IMR-90 (cell line): ENCODE data around the gene ATP4A. TPM values are rescaled to one million over a fixed set of nuclear protein-coding genes. Genes with fewer than 3 reads are reported as not detected.

ENCODE experiments used
- ATAC-seq: fragments of 200-7000 bp; cut with Tn5 transposase; 2 replicates; pipeline ENCODE4 v1.9.1; 2020; ENCODE audit warnings: low read depth, mild to moderate bottlenecking, moderate library complexity
- BruUV-seq: library from RNA; stranded (reverse); fragments of 400-500 nt; replicated peaks from 2 replicates; lab custom pipeline; 2021; lab: Mats Ljungman, UMichigan
- CTCF ChIA-PET: fragments of 300-600 bp; formaldehyde crosslinking; extraction: SDS; loops from one replicate; lab custom pipeline; 2021; ENCODE audit warnings: antibody characterized with exemption; lab: Yijun Ruan, JAX
- POLR2A ChIA-PET: fragments of 300-600 bp; sonication (Branson Sonifier 250); formaldehyde crosslinking; loops from one replicate; lab custom pipeline; 2022; ENCODE audit warnings: antibody characterized with exemption; ENCODE audit not compliant: unreplicated experiment; lab: Charles Lee
- DNase-seq: peaks from one replicate; pipeline ENCODE4 v3.0.0; 2013
- H2AFZ ChIP-seq: replicated peaks from 2 replicates; pipeline ENCODE3; 2013; ENCODE audit warnings: low read length, mild to moderate bottlenecking; ENCODE audit not compliant: poor library complexity
- H2AK5ac ChIP-seq: 2 replicates; pipeline ENCODE4 v1.6.1; 2013; ENCODE audit warnings: low read depth, low read length, inconsistent platforms
- H2AK9ac ChIP-seq: replicated peaks from 2 replicates; pipeline ENCODE3; 2013; ENCODE audit warnings: mild to moderate bottlenecking, low read depth, low read length, moderate library complexity; ENCODE audit not compliant: poor library complexity
- H2BK120ac ChIP-seq: 2 replicates; pipeline ENCODE4 v1.6.1; 2013; ENCODE audit warnings: low read depth, low read length, inconsistent platforms
- H2BK15ac ChIP-seq: 3 replicates; pipeline ENCODE4 v1.6.1; 2013; ENCODE audit warnings: low read depth, low read length, inconsistent platforms
- H2BK20ac ChIP-seq: 2 replicates; pipeline ENCODE4 v1.6.1; 2013; ENCODE audit warnings: low read depth, mild to moderate bottlenecking, inconsistent platforms, low read length, moderate library complexity
- H2BK5ac ChIP-seq: 2 replicates; pipeline ENCODE4 v1.6.1; 2013; ENCODE audit warnings: mild to moderate bottlenecking, low read depth, low read length, inconsistent platforms; ENCODE audit not compliant: poor library complexity, severe bottlenecking
- H3K14ac ChIP-seq: replicated peaks from 2 replicates; pipeline ENCODE4 v1.6.1; 2013; ENCODE audit warnings: low read depth, low read length, inconsistent platforms
- H3K18ac ChIP-seq: 2 replicates; pipeline ENCODE4 v1.6.1; 2013; ENCODE audit warnings: low read depth, low read length, control low read depth
- H3K23ac ChIP-seq: 2 replicates; pipeline ENCODE4 v1.6.1; 2013; ENCODE audit warnings: low read depth, low read length, inconsistent platforms
- H3K27ac ChIP-seq: 2 replicates; pipeline ENCODE4 v1.5.1; 2013; ENCODE audit warnings: mild to moderate bottlenecking, control low read depth, low read length; ENCODE audit not compliant: insufficient read depth
- H3K27me3 ChIP-seq: 2 replicates; pipeline ENCODE4 v1.6.1; 2013; ENCODE audit warnings: low read length; ENCODE audit not compliant: control insufficient read depth, insufficient read depth
- H3K36me3 ChIP-seq: 2 replicates; pipeline ENCODE4 v1.6.1; 2013; ENCODE audit warnings: low read length, mixed read lengths; ENCODE audit not compliant: control insufficient read depth, insufficient read depth
- H3K4ac ChIP-seq: 2 replicates; pipeline ENCODE4 v1.6.1; 2013; ENCODE audit warnings: low read depth, low read length, inconsistent platforms
- H3K4me1 ChIP-seq: 2 replicates; pipeline ENCODE4 v1.6.1; 2013; ENCODE audit warnings: low read length, mixed read lengths; ENCODE audit not compliant: control insufficient read depth, insufficient read depth
- H3K4me2 ChIP-seq: 2 replicates; pipeline ENCODE4 v1.6.1; 2013; ENCODE audit warnings: low read depth, mild to moderate bottlenecking, control low read depth, low read length, moderate library complexity
- H3K4me3 ChIP-seq: 2 replicates; pipeline ENCODE4 v1.5.1; 2013; ENCODE audit warnings: low read depth, mild to moderate bottlenecking, control low read depth, low read length, moderate library complexity; ENCODE audit not compliant: insufficient read depth
- H3K56ac ChIP-seq: 2 replicates; pipeline ENCODE4 v1.6.1; 2013; ENCODE audit warnings: low read length, inconsistent platforms; ENCODE audit not compliant: insufficient read depth; ENCODE audit errors: extremely low read depth
- H3K79me1 ChIP-seq, 2 experiments: 2 replicates each; pipeline ENCODE4 v1.6.1; 2013; ENCODE audit warnings: low read length in 2 of 2, inconsistent platforms in 1 of 2, low read depth in 1 of 2
- H3K9ac ChIP-seq: 2 replicates; pipeline ENCODE4 v1.6.1; 2013; ENCODE audit warnings: low read depth, low read length, control low read depth
- H3K9me1 ChIP-seq: 2 replicates; pipeline ENCODE4 v1.6.1; 2013; ENCODE audit warnings: low read length, inconsistent platforms; ENCODE audit not compliant: insufficient read depth
- H3K9me3 ChIP-seq: 2 replicates; pipeline ENCODE4 v1.6.1; 2013; ENCODE audit warnings: low read length; ENCODE audit not compliant: control insufficient read depth, insufficient read depth
- H4K20me1 ChIP-seq: 2 replicates; pipeline ENCODE4 v1.6.1; 2013; ENCODE audit warnings: low read length, inconsistent platforms; ENCODE audit not compliant: insufficient read depth
- H4K5ac ChIP-seq: 2 replicates; pipeline ENCODE4 v1.6.1; 2013; ENCODE audit warnings: mild to moderate bottlenecking, low read depth, low read length, control low read depth
- H4K8ac ChIP-seq, 2 experiments: 2 replicates each; pipeline ENCODE4 v1.6.1; 2013; ENCODE audit warnings: low read depth in 2 of 2, low read length in 2 of 2, control low read depth in 1 of 2, inconsistent platforms in 1 of 2
- H4K91ac ChIP-seq: 2 replicates; pipeline ENCODE4 v1.6.1; 2013; ENCODE audit warnings: low read depth, low read length, inconsistent platforms; ENCODE audit not compliant: insufficient read depth
- BHLHE40 ChIP-seq: fragments of 150-350 bp; IDR thresholded peaks from 2 replicates; pipeline ENCODE4 v1.6.1; 2016; ENCODE audit warnings: mild to moderate bottlenecking, low read depth, low read length
- CEBPB ChIP-seq: IDR thresholded peaks from 2 replicates; pipeline ENCODE4 v1.6.1; 2012; ENCODE audit warnings: low read depth, low read length, improper control_type of control experiment
- CHD1 ChIP-seq: IDR thresholded peaks from 2 replicates; pipeline ENCODE4 v1.6.1; 2012; ENCODE audit warnings: low read depth, low read length, improper control_type of control experiment
- FOS ChIP-seq: fragments of 150-350 bp; IDR thresholded peaks from 2 replicates; pipeline ENCODE4 v1.6.1; 2016; ENCODE audit warnings: low read depth, low read length
- MAFK ChIP-seq: IDR thresholded peaks from 2 replicates; pipeline ENCODE4 v1.6.1; 2012; ENCODE audit warnings: low read depth, low read length, improper control_type of control experiment
- MAZ ChIP-seq: IDR thresholded peaks from 2 replicates; pipeline ENCODE4 v1.6.1; 2012; ENCODE audit warnings: low read depth, mild to moderate bottlenecking, low read length, improper control_type of control experiment, moderate library complexity, borderline replicate concordance
- MXI1 ChIP-seq: IDR thresholded peaks from 2 replicates; pipeline ENCODE4 v1.6.1; 2012; ENCODE audit warnings: low read depth, mild to moderate bottlenecking, low read length, moderate library complexity, borderline replicate concordance
- NFE2L2 ChIP-seq: fragments of 150-350 bp; IDR thresholded peaks from 2 replicates; pipeline ENCODE4 v1.6.1; 2016; ENCODE audit warnings: low read depth, mild to moderate bottlenecking, low read length
- POLR2A ChIP-seq: IDR thresholded peaks from 2 replicates; pipeline ENCODE4 v1.6.1; 2012; ENCODE audit warnings: mild to moderate bottlenecking, low read depth, low read length
- RAD21 ChIP-seq: IDR thresholded peaks from 2 replicates; pipeline ENCODE4 v1.6.1; 2012; ENCODE audit warnings: low read length, improper control_type of control experiment
- RCOR1 ChIP-seq: IDR thresholded peaks from 2 replicates; pipeline ENCODE4 v1.6.1; 2012; ENCODE audit warnings: mild to moderate bottlenecking, low read length, improper control_type of control experiment; ENCODE audit not compliant: insufficient replicate concordance
- RFX5 ChIP-seq: IDR thresholded peaks from 2 replicates; pipeline ENCODE4 v1.8.0; 2012; ENCODE audit warnings: low read depth, mild to moderate bottlenecking, low read length, moderate library complexity
- SMC3 ChIP-seq: fragments of 150-350 bp; IDR thresholded peaks from 2 replicates; pipeline ENCODE4 v1.6.1; 2016; ENCODE audit warnings: low read depth, mild to moderate bottlenecking, antibody characterized with exemption, low read length, moderate library complexity
- WGBS, 2 experiments: methylation state at CpG; one replicate each; pipeline versions ENCODE4 v1.1.5 to v1.1.7; 2013; ENCODE audit warnings: missing lambda C conversion rate in 2 of 2; ENCODE audit not compliant: insufficient read length in 1 of 2; ENCODE audit errors: extremely low coverage in 2 of 2; 5-methylcytosine and 5-hydroxymethylcytosine counted together
- dilution Hi-C: fragments of 300-500 bp; cut with HindIII; formaldehyde crosslinking; loops from one replicate; pipeline ENCODE4 v1.14.3; 2018; ENCODE audit warnings: low sequenced_read_pairs; ENCODE audit not compliant: unreplicated experiment
- in situ Hi-C: fragments of 300-500 bp; cut with MboI; formaldehyde crosslinking; loops from 3 replicates; pipeline ENCODE4 v1.14.3; 2019; ENCODE audit warnings: low sequenced_read_pairs, inconsistent platforms, mixed read lengths
- intact Hi-C: fragments of 100-400 bp; cut with micrococcal nuclease; formaldehyde crosslinking; loops from 2 replicates; pipeline ENCODE4 v1.10.0; 2022
- polyA plus RNA-seq, 3 experiments: library from polyadenylated mRNA; depleted of rRNA; stranded (reverse); fragments of >200 nt; gene quantifications; 2 replicates each; pipeline ENCODE4 v1.2.3, GENCODE V29; 2012; ENCODE audit warnings: low replicate concordance in 1 of 3
- total RNA-seq: library from RNA; depleted of rRNA; stranded (reverse); fragments of >200 nt; gene quantifications from 2 replicates; pipeline ENCODE4 v1.2.3, GENCODE V29; 2012
- TF ChIP-seq, protein P1 (sequence below): fragments of 150-350 bp; IDR thresholded peaks from 2 replicates; pipeline ENCODE4 v1.6.1; 2017; ENCODE audit warnings: mild to moderate bottlenecking, antibody characterized with exemption, low read length, low read depth
- TF ChIP-seq, protein P2 (sequence below): conservative IDR thresholded peaks from 2 replicates; pipeline ENCODE4 v1.5.1; 2012; ENCODE audit warnings: mild to moderate bottlenecking, low read depth, low read length, improper control_type of control experiment
- TF ChIP-seq, protein P3 (sequence below): fragments of 150-350 bp; IDR thresholded peaks from 2 replicates; pipeline ENCODE4 v1.6.1; 2016; ENCODE audit warnings: low read depth, mild to moderate bottlenecking, low read length, moderate library complexity, borderline replicate concordance

Gene ATP4A
- total and polyA plus RNA-seq, 2 of the 4 experiments (the other 2 are of a cell fraction): not detected

DNA sequence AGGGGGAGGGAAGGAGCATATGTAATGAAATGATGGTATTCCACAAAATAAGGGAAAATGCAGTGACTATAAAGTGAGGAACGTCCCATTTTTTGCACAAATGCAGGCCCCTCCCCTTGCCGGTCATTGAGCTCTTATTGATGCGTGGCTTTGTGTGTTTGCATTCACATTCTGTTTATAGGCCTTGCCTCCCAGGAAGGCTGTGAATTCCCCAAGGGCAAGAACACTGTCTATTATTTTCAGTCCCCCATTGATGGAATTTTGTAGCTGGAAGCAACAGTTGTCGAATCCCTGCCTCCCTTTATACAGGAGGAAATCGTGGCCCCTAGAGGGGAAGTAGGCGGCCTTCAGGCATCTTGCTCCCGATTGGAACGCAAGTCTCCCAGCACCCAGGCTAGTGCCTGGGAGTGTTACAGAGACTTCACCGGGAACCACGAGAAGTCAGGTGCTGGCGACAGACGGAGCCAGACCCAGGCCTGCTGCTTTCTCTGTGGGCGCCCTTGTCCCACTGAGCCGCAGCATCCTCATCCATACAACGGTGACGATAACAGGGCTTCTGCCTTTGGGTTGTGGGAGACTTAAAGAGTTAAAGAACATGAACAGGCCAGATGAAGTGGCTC lies 42.2 kb downstream of the ATP4A start:
- H2AK5ac ChIP-seq: no peak overlapping the region
- H3K18ac ChIP-seq: no peak overlapping the region
- no peak overlapping the region for H2BK20ac ChIP-seq
- POLR2A ChIA-PET: no interaction called here
- no peak overlapping the region for H4K91ac ChIP-seq
- H3K27me3 ChIP-seq: peaks cover 7% of the 10 kb centered on the region
- no peaks in the 10 kb centered on the region for H4K20me1 ChIP-seq
- no peak for ATAC-seq
- H3K4ac ChIP-seq: no peak overlapping the region
- peaks cover 16% of the 10 kb centered on the region for H3K9me1 ChIP-seq
- H3K14ac ChIP-seq: no peak overlapping the region
- intact Hi-C loops: no loop called here
- H4K8ac ChIP-seq: no peak overlapping the region
- CTCF ChIA-PET: no interaction called here
- no peak overlapping the region for H3K4me3 ChIP-seq
- in situ Hi-C loops: no loop called here
- no peak overlapping the region for H2BK15ac ChIP-seq
- no peak overlapping the region for H3K9ac ChIP-seq
- no peak overlapping the region for H3K56ac ChIP-seq
- H2AFZ ChIP-seq: peak overlapping the region; percentile 26
- no peak overlapping the region for H3K23ac ChIP-seq
- peak overlapping the region; percentile 14; the same call in 1 of the 2 replicates for H2BK120ac ChIP-seq
- dilution Hi-C loops: no loop called here
- H2AK9ac ChIP-seq: peak overlapping the region; percentile 60
- H3K27ac ChIP-seq: no peak overlapping the region
- no peak overlapping the region for H4K5ac ChIP-seq
- BruUV-seq: no TSS peak
- 43% methylated on average over 1 of the region's 16 CpGs; no CpG with 5 or more reads in 1 of the 2 experiments for WGBS, 2 experiments
- H3K4me1 ChIP-seq: peaks cover 7% of the 10 kb centered on the region
- no peak overlapping the region for H2BK5ac ChIP-seq
- H3K9me3 ChIP-seq: no peaks in the 10 kb centered on the region
- H3K4me2 ChIP-seq: no peak overlapping the region
- DNase-seq: no peak
- 0 out of 4 replicates have a peak, but pooled peaks cover 0 to 3% of the 10 kb centered on the region in 2 experiments for H3K79me1 ChIP-seq
- H3K36me3 ChIP-seq: no peaks in the 10 kb centered on the region
- no peak for TF ChIP-seq SMC3
- no peak for TF ChIP-seq MXI1
- TF ChIP-seq CHD1: no peak
- TF ChIP-seq RFX5: no peak
- TF ChIP-seq NFE2L2: no peak
- TF ChIP-seq FOS: no peak
- TF ChIP-seq, protein P1, sequence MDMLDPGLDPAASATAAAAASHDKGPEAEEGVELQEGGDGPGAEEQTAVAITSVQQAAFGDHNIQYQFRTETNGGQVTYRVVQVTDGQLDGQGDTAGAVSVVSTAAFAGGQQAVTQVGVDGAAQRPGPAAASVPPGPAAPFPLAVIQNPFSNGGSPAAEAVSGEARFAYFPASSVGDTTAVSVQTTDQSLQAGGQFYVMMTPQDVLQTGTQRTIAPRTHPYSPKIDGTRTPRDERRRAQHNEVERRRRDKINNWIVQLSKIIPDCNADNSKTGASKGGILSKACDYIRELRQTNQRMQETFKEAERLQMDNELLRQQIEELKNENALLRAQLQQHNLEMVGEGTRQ: no peak
- no peak for TF ChIP-seq BHLHE40
- TF ChIP-seq POLR2A: no peak
- TF ChIP-seq, protein P2, sequence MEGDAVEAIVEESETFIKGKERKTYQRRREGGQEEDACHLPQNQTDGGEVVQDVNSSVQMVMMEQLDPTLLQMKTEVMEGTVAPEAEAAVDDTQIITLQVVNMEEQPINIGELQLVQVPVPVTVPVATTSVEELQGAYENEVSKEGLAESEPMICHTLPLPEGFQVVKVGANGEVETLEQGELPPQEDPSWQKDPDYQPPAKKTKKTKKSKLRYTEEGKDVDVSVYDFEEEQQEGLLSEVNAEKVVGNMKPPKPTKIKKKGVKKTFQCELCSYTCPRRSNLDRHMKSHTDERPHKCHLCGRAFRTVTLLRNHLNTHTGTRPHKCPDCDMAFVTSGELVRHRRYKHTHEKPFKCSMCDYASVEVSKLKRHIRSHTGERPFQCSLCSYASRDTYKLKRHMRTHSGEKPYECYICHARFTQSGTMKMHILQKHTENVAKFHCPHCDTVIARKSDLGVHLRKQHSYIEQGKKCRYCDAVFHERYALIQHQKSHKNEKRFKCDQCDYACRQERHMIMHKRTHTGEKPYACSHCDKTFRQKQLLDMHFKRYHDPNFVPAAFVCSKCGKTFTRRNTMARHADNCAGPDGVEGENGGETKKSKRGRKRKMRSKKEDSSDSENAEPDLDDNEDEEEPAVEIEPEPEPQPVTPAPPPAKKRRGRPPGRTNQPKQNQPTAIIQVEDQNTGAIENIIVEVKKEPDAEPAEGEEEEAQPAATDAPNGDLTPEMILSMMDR: no peak
- no peak for TF ChIP-seq CEBPB
- TF ChIP-seq, protein P3, sequence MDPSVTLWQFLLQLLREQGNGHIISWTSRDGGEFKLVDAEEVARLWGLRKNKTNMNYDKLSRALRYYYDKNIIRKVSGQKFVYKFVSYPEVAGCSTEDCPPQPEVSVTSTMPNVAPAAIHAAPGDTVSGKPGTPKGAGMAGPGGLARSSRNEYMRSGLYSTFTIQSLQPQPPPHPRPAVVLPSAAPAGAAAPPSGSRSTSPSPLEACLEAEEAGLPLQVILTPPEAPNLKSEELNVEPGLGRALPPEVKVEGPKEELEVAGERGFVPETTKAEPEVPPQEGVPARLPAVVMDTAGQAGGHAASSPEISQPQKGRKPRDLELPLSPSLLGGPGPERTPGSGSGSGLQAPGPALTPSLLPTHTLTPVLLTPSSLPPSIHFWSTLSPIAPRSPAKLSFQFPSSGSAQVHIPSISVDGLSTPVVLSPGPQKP: no peak
- TF ChIP-seq RAD21: no peak
- no peak for TF ChIP-seq RCOR1
- no peak for TF ChIP-seq MAZ
- no peak for TF ChIP-seq MAFK
